ENCODE results near the gene TPPP2. TPM values are rescaled to one million over a fixed set of nuclear protein-coding genes. Genes with fewer than 3 reads are reported as not detected.

TPPP2 gene
- total RNA-seq, 2 experiments from 2014 or later: not detected

DNA sequence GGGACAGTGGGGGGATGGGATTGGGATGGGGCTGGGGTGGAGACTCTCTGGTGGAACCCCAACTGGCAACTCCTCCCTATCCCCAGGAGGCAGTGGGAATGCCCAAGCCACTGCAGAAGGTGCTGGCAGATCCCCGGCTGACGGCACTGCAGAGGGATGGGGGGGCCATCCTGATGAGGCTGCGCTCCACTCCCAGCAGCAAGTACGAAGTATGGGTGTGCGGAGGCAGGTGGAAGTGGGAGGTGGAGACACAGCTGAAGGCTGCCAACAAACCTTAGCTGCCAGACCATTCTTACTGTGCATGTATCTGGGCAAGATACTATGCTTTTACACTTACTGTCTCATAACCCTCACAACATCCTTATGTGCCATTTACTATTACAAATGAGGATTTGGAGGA is 48.3 kb downstream of the TPPP2 start:
- peaks cover 7% of the 10 kb centered on the region for H3K27me3 Mint-ChIP-seq
- H3K4me1 Mint-ChIP-seq: no peaks in the 10 kb centered on the region
- no peaks in the 10 kb centered on the region for H3K36me3 Mint-ChIP-seq (ENCODE audit: low read depth)
- H3K27ac Mint-ChIP-seq: no peak overlapping the region
- DNase-seq: no peak
- H3K4me3 Mint-ChIP-seq: no peak overlapping the region
- ChIA-PET POLR2A (interaction anchor here (0.8 kb wide), 1 partner anchor 9 kb away, joined by 4 read pairs; no protein-coding TSS in a partner anchor), CTCF (no interaction called here)
- H3K9me3 Mint-ChIP-seq: no peaks in the 10 kb centered on the region

DNA sequence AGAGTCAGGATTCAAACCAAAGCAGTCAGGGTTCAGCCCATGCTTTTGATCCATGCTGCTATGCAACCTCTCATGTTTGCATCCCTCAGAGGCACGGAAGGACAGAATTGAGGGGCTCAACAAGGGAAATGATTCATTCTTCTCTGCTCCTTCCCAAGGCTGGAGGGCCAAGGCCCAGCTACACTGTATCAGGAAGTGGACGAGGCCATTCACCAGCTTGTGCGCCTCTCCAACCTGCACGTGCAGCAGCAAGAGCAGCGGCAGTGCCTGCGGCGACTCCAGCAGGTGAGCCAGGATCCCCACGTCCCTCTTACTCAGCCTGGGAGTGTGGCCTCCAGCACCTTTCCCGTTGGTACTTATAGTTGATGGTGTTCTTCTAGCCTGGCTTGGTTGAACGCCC is 48.7 kb downstream of the TPPP2 start:
- no peak for DNase-seq

DNA sequence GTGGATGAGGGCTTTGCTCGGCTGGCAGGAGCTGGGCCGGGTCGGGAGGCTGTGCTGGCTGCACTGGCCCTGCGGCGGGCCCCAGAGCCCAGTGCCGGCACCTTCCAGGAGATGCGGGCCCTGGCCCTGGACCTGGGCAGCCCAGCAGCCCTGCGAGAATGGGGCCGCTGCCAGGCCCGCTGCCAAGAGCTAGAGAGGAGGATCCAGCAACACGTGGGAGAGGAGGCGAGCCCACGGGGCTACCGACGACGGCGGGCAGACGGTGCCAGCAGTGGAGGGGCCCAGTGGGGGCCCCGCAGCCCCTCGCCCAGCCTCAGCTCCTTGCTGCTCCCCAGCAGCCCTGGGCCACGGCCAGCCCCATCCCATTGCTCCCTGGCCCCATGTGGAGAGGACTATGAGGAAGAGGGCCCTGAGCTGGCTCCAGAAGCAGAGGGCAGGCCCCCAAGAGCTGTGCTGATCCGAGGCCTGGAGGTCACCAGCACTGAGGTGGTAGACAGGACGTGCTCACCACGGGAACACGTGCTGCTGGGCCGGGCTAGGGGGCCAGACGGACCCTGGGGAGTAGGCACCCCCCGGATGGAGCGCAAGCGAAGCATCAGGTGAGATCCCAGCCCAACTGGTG is 51.6 kb downstream of the TPPP2 start:
- ChIA-PET CTCF (no interaction called here), POLR2A (no interaction called here)
- DNase-seq: no peak
- H3K27me3 Mint-ChIP-seq: peaks cover 1% of the 10 kb centered on the region
- H3K4me3 Mint-ChIP-seq: no peak overlapping the region
- H3K4me1 Mint-ChIP-seq: peaks cover 3% of the 10 kb centered on the region
- no peaks in the 10 kb centered on the region for H3K9me3 Mint-ChIP-seq
- no peak overlapping the region for H3K27ac Mint-ChIP-seq
- H3K36me3 Mint-ChIP-seq (ENCODE audit: low read depth): no peaks in the 10 kb centered on the region

More for the DNA sequence above, 48.7 kb downstream of the TPPP2 start:
- ChIA-PET CTCF (interaction anchor here (1.1 to 1.4 kb wide), 2 partner anchors 10 to 64 kb away, joined by 3 read pairs; no protein-coding TSS in a partner anchor), POLR2A (interaction anchor here (0.8 kb wide), 1 partner anchor 9 kb away, joined by 4 read pairs; no protein-coding TSS in a partner anchor)
- Mint-ChIP-seq H3K9me3 (no peaks in the 10 kb centered on the region), H3K4me3 (no peak overlapping the region), H3K27me3 (peaks cover 3% of the 10 kb centered on the region), H3K4me1 (no peaks in the 10 kb centered on the region), H3K27ac (no peak overlapping the region), H3K36me3 (ENCODE audit: low read depth) (no peaks in the 10 kb centered on the region)

Other genes starting within 250 kb of the TPPP2 start
- gene RNASE6, start 248.9 kb upstream of the TPPP2 start, total RNA-seq: 1 to 10 TPM; 5.6 to 5.9 TPM
- gene RNASE1, start 227.4 kb upstream of the TPPP2 start, total RNA-seq: not detected
- gene RNASE3, start 138.8 kb upstream of the TPPP2 start, total RNA-seq: not detected
- not detected for gene RNASE2, start 74.7 kb upstream of the TPPP2 start, total RNA-seq
- gene METTL17, start 40.2 kb upstream of the TPPP2 start, total RNA-seq: 10 to 100 TPM; 81.9 to 82.0 TPM
- gene SLC39A2, start 30.9 kb upstream of the TPPP2 start, total RNA-seq: not detected
- 1 to 10 TPM; 8.3 to 8.5 TPM for gene NDRG2, start 5.2 kb upstream of the TPPP2 start, total RNA-seq
- not detected for gene RNASE13, start 4.6 kb downstream of the TPPP2 start, total RNA-seq
- not detected for gene RNASE7, start 12.1 kb downstream of the TPPP2 start, total RNA-seq
- not detected for gene RNASE8, start 27.6 kb downstream of the TPPP2 start, total RNA-seq
- gene ARHGEF40, start 40.1 kb downstream of the TPPP2 start, total RNA-seq: under 1 TPM; 0.18 to 0.28 TPM
- gene ZNF219, start 68.4 kb downstream of the TPPP2 start, total RNA-seq: 1 to 10 TPM; 5.3 to 5.8 TPM
- gene TMEM253, start 70.8 kb downstream of the TPPP2 start, total RNA-seq: not detected
- gene OR5AU1, start 125.8 kb downstream of the TPPP2 start, total RNA-seq: not detected
- gene HNRNPC, start 239.2 kb downstream of the TPPP2 start, total RNA-seq: 100 to 1,000 TPM; 689 to 710 TPM
- gene RPGRIP1, start 249.9 kb downstream of the TPPP2 start, total RNA-seq: not detected

All from activated CD4-positive, alpha-beta memory T cell treated with anti-CD3 and anti-CD28 coated beads, Interleukin-2, amount 10 ng/mL, durations not matched to agents 7 days and 5 days (primary cell).